IMR-90 (cell line): ENCODE data around the gene USP53. TPM values are rescaled to one million over a fixed set of nuclear protein-coding genes. Genes with fewer than 3 reads are reported as not detected.

ENCODE experiments used
- ATAC-seq: fragments of 200-7000 bp; cut with Tn5 transposase; 2 replicates; pipeline ENCODE4 v1.9.1; 2020; ENCODE audit warnings: low read depth, mild to moderate bottlenecking, moderate library complexity
- BruUV-seq: library from RNA; stranded (reverse); fragments of 400-500 nt; replicated peaks from 2 replicates; lab custom pipeline; 2021; lab: Mats Ljungman, UMichigan
- CTCF ChIA-PET: fragments of 300-600 bp; formaldehyde crosslinking; extraction: SDS; loops from one replicate; lab custom pipeline; 2021; ENCODE audit warnings: antibody characterized with exemption; lab: Yijun Ruan, JAX
- POLR2A ChIA-PET: fragments of 300-600 bp; sonication (Branson Sonifier 250); formaldehyde crosslinking; loops from one replicate; lab custom pipeline; 2022; ENCODE audit warnings: antibody characterized with exemption; ENCODE audit not compliant: unreplicated experiment; lab: Charles Lee
- DNase-seq: peaks from one replicate; pipeline ENCODE4 v3.0.0; 2013
- H2AFZ ChIP-seq: replicated peaks from 2 replicates; pipeline ENCODE3; 2013; ENCODE audit warnings: low read length, mild to moderate bottlenecking; ENCODE audit not compliant: poor library complexity
- H2AK5ac ChIP-seq: 2 replicates; pipeline ENCODE4 v1.6.1; 2013; ENCODE audit warnings: low read depth, low read length, inconsistent platforms
- H2AK9ac ChIP-seq: replicated peaks from 2 replicates; pipeline ENCODE3; 2013; ENCODE audit warnings: mild to moderate bottlenecking, low read depth, low read length, moderate library complexity; ENCODE audit not compliant: poor library complexity
- H2BK120ac ChIP-seq: 2 replicates; pipeline ENCODE4 v1.6.1; 2013; ENCODE audit warnings: low read depth, low read length, inconsistent platforms
- H2BK15ac ChIP-seq: 3 replicates; pipeline ENCODE4 v1.6.1; 2013; ENCODE audit warnings: low read depth, low read length, inconsistent platforms
- H2BK20ac ChIP-seq: 2 replicates; pipeline ENCODE4 v1.6.1; 2013; ENCODE audit warnings: low read depth, mild to moderate bottlenecking, inconsistent platforms, low read length, moderate library complexity
- H2BK5ac ChIP-seq: 2 replicates; pipeline ENCODE4 v1.6.1; 2013; ENCODE audit warnings: mild to moderate bottlenecking, low read depth, low read length, inconsistent platforms; ENCODE audit not compliant: poor library complexity, severe bottlenecking
- H3K14ac ChIP-seq: replicated peaks from 2 replicates; pipeline ENCODE4 v1.6.1; 2013; ENCODE audit warnings: low read depth, low read length, inconsistent platforms
- H3K18ac ChIP-seq: 2 replicates; pipeline ENCODE4 v1.6.1; 2013; ENCODE audit warnings: low read depth, low read length, control low read depth
- H3K23ac ChIP-seq: 2 replicates; pipeline ENCODE4 v1.6.1; 2013; ENCODE audit warnings: low read depth, low read length, inconsistent platforms
- H3K27ac ChIP-seq: 2 replicates; pipeline ENCODE4 v1.5.1; 2013; ENCODE audit warnings: mild to moderate bottlenecking, control low read depth, low read length; ENCODE audit not compliant: insufficient read depth
- H3K27me3 ChIP-seq: 2 replicates; pipeline ENCODE4 v1.6.1; 2013; ENCODE audit warnings: low read length; ENCODE audit not compliant: control insufficient read depth, insufficient read depth
- H3K36me3 ChIP-seq: 2 replicates; pipeline ENCODE4 v1.6.1; 2013; ENCODE audit warnings: low read length, mixed read lengths; ENCODE audit not compliant: control insufficient read depth, insufficient read depth
- H3K4ac ChIP-seq: 2 replicates; pipeline ENCODE4 v1.6.1; 2013; ENCODE audit warnings: low read depth, low read length, inconsistent platforms
- H3K4me1 ChIP-seq: 2 replicates; pipeline ENCODE4 v1.6.1; 2013; ENCODE audit warnings: low read length, mixed read lengths; ENCODE audit not compliant: control insufficient read depth, insufficient read depth
- H3K4me2 ChIP-seq: 2 replicates; pipeline ENCODE4 v1.6.1; 2013; ENCODE audit warnings: low read depth, mild to moderate bottlenecking, control low read depth, low read length, moderate library complexity
- H3K4me3 ChIP-seq: 2 replicates; pipeline ENCODE4 v1.5.1; 2013; ENCODE audit warnings: low read depth, mild to moderate bottlenecking, control low read depth, low read length, moderate library complexity; ENCODE audit not compliant: insufficient read depth
- H3K56ac ChIP-seq: 2 replicates; pipeline ENCODE4 v1.6.1; 2013; ENCODE audit warnings: low read length, inconsistent platforms; ENCODE audit not compliant: insufficient read depth; ENCODE audit errors: extremely low read depth
- H3K79me1 ChIP-seq, 2 experiments: 2 replicates each; pipeline ENCODE4 v1.6.1; 2013; ENCODE audit warnings: low read length in 2 of 2, inconsistent platforms in 1 of 2, low read depth in 1 of 2
- H3K9ac ChIP-seq: 2 replicates; pipeline ENCODE4 v1.6.1; 2013; ENCODE audit warnings: low read depth, low read length, control low read depth
- H3K9me1 ChIP-seq: 2 replicates; pipeline ENCODE4 v1.6.1; 2013; ENCODE audit warnings: low read length, inconsistent platforms; ENCODE audit not compliant: insufficient read depth
- H3K9me3 ChIP-seq: 2 replicates; pipeline ENCODE4 v1.6.1; 2013; ENCODE audit warnings: low read length; ENCODE audit not compliant: control insufficient read depth, insufficient read depth
- H4K20me1 ChIP-seq: 2 replicates; pipeline ENCODE4 v1.6.1; 2013; ENCODE audit warnings: low read length, inconsistent platforms; ENCODE audit not compliant: insufficient read depth
- H4K5ac ChIP-seq: 2 replicates; pipeline ENCODE4 v1.6.1; 2013; ENCODE audit warnings: mild to moderate bottlenecking, low read depth, low read length, control low read depth
- H4K8ac ChIP-seq, 2 experiments: 2 replicates each; pipeline ENCODE4 v1.6.1; 2013; ENCODE audit warnings: low read depth in 2 of 2, low read length in 2 of 2, control low read depth in 1 of 2, inconsistent platforms in 1 of 2
- H4K91ac ChIP-seq: 2 replicates; pipeline ENCODE4 v1.6.1; 2013; ENCODE audit warnings: low read depth, low read length, inconsistent platforms; ENCODE audit not compliant: insufficient read depth
- BHLHE40 ChIP-seq: fragments of 150-350 bp; IDR thresholded peaks from 2 replicates; pipeline ENCODE4 v1.6.1; 2016; ENCODE audit warnings: mild to moderate bottlenecking, low read depth, low read length
- CHD1 ChIP-seq: IDR thresholded peaks from 2 replicates; pipeline ENCODE4 v1.6.1; 2012; ENCODE audit warnings: low read depth, low read length, improper control_type of control experiment
- CTCF ChIP-seq: conservative IDR thresholded peaks from 2 replicates; pipeline ENCODE4 v1.5.1; 2012; ENCODE audit warnings: mild to moderate bottlenecking, low read depth, low read length, improper control_type of control experiment
- FOS ChIP-seq: fragments of 150-350 bp; IDR thresholded peaks from 2 replicates; pipeline ENCODE4 v1.6.1; 2016; ENCODE audit warnings: low read depth, low read length
- MXI1 ChIP-seq: IDR thresholded peaks from 2 replicates; pipeline ENCODE4 v1.6.1; 2012; ENCODE audit warnings: low read depth, mild to moderate bottlenecking, low read length, moderate library complexity, borderline replicate concordance
- POLR2A ChIP-seq: IDR thresholded peaks from 2 replicates; pipeline ENCODE4 v1.6.1; 2012; ENCODE audit warnings: mild to moderate bottlenecking, low read depth, low read length
- RFX5 ChIP-seq: IDR thresholded peaks from 2 replicates; pipeline ENCODE4 v1.8.0; 2012; ENCODE audit warnings: low read depth, mild to moderate bottlenecking, low read length, moderate library complexity
- WGBS, 2 experiments: methylation state at CpG; one replicate each; pipeline versions ENCODE4 v1.1.5 to v1.1.7; 2013; ENCODE audit warnings: missing lambda C conversion rate in 2 of 2; ENCODE audit not compliant: insufficient read length in 1 of 2; ENCODE audit errors: extremely low coverage in 2 of 2; 5-methylcytosine and 5-hydroxymethylcytosine counted together
- dilution Hi-C: fragments of 300-500 bp; cut with HindIII; formaldehyde crosslinking; loops from one replicate; pipeline ENCODE4 v1.14.3; 2018; ENCODE audit warnings: low sequenced_read_pairs; ENCODE audit not compliant: unreplicated experiment
- in situ Hi-C: fragments of 300-500 bp; cut with MboI; formaldehyde crosslinking; loops from 3 replicates; pipeline ENCODE4 v1.14.3; 2019; ENCODE audit warnings: low sequenced_read_pairs, inconsistent platforms, mixed read lengths
- intact Hi-C: fragments of 100-400 bp; cut with micrococcal nuclease; formaldehyde crosslinking; loops from 2 replicates; pipeline ENCODE4 v1.10.0; 2022
- polyA plus RNA-seq, 3 experiments: library from polyadenylated mRNA; depleted of rRNA; stranded (reverse); fragments of >200 nt; gene quantifications; 2 replicates each; pipeline ENCODE4 v1.2.3, GENCODE V29; 2012; ENCODE audit warnings: low replicate concordance in 1 of 3
- total RNA-seq: library from RNA; depleted of rRNA; stranded (reverse); fragments of >200 nt; gene quantifications from 2 replicates; pipeline ENCODE4 v1.2.3, GENCODE V29; 2012

The USP53 gene
- total and polyA plus RNA-seq, 2 of the 4 experiments (the other 2 are of a cell fraction), result 11.2 to 24.0 TPM

GRCh38 chr4:119207051-119207450 is 5.5 kb upstream of the USP53 start:
- Histone ChIP-seq H2AK9ac (no peak overlapping the region), H3K36me3 (no peaks in the 10 kb centered on the region), H2AFZ (no peak overlapping the region), H4K5ac (no peak overlapping the region), H2BK15ac (no peak overlapping the region; the same call in 2 of the 3 replicates), H3K14ac (peak overlapping the region; percentile 77; the same call in 1 of the 2 replicates), H3K27ac (no peak overlapping the region), H3K9ac (no peak overlapping the region), H3K9me1 (peaks cover 4% of the 10 kb centered on the region; the same call in 1 of the 2 replicates), H2AK5ac (peak overlapping the region; percentile 66; the same call in 1 of the 2 replicates), H3K4ac (no peak overlapping the region), H2BK20ac (peak overlapping the region; percentile 53; the same call in 1 of the 2 replicates), H3K23ac (no peak overlapping the region), H3K79me1 (peaks cover 4 to 12% of the 10 kb centered on the region in 2 experiments; a peak in 3 of 4 replicates), H3K56ac (no peak overlapping the region), H3K4me2 (peak overlapping the region; percentile 60; the same call in 1 of the 2 replicates), H4K20me1 (no peaks in the 10 kb centered on the region), H2BK5ac (peak overlapping the region; percentile 72), H3K4me1 (peaks cover 3% of the 10 kb centered on the region; the same call in 1 of the 2 replicates), H4K91ac (no peak overlapping the region), H3K18ac (no peak overlapping the region), H2BK120ac (peak overlapping the region; percentile 76; the same call in 1 of the 2 replicates), H3K27me3 (no peaks in the 10 kb centered on the region), H4K8ac (peak overlapping the region in 1 of 2 experiments; percentile 36; a peak in 1 of 4 replicates), H3K4me3 (no peak overlapping the region), H3K9me3 (no peaks in the 10 kb centered on the region)
- intact Hi-C loops, result no loop called here
- dilution Hi-C loops, result no loop called here
- DNase-seq (peak; percentile 50), ATAC-seq (no peak)
- WGBS, 2 experiments, result no CpG with 5 or more reads among the region's 1 CpG
- ChIA-PET POLR2A (no interaction called here), CTCF (no interaction called here)
- in situ Hi-C loops, result no loop called here
- BruUV-seq, result no TSS peak
- TF ChIP-seq RFX5, result no peak
- no peak for TF ChIP-seq MXI1
- TF ChIP-seq CTCF, result no peak
- no peak for TF ChIP-seq FOS
- TF ChIP-seq CHD1, result no peak
- no peak for TF ChIP-seq BHLHE40
- TF ChIP-seq POLR2A, result no peak
